ENCODE results near the gene ICA1L. TPM values are rescaled to one million over a fixed set of nuclear protein-coding genes. Genes with fewer than 3 reads are reported as not detected.

The ICA1L gene
- total RNA-seq, 1 experiment from 2014 or later, result 2.0 TPM

GRCh38 chr2:202758604-202759003, 113.0 kb downstream of the ICA1L start:
- Histone ChIP-seq H3K27me3 (replicated peaks) (no peaks in the 10 kb centered on the region), H3K9me3 (replicated peaks) (no peaks in the 10 kb centered on the region), H3K4me3 (no peak overlapping the region), H3K27ac (no peak overlapping the region), H3K4me1 (replicated peaks) (no peaks in the 10 kb centered on the region), H3K36me3 (no peaks in the 10 kb centered on the region)
- no peak for DNase-seq (ENCODE audit: low read depth in 1 of 2, low spot score in 2 of 2)

- Histone ChIP-seq H3K9me3 (replicated peaks) (no peaks in the 10 kb centered on the region), H3K4me1 (replicated peaks) (no peaks in the 10 kb centered on the region), H3K27ac (no peak overlapping the region), H3K4me3 (no peak overlapping the region), H3K27me3 (replicated peaks) (no peaks in the 10 kb centered on the region), H3K36me3 (no peaks in the 10 kb centered on the region)
- no peak for DNase-seq (ENCODE audit: low read depth in 1 of 2, low spot score in 2 of 2)
Observed at GRCh38 chr2:202758128-202758527, 113.4 kb downstream of the ICA1L start.

GRCh38 chr2:202757339-202757738, 114.2 kb downstream of the ICA1L start:
- Histone ChIP-seq H3K4me3 (no peak overlapping the region), H3K36me3 (no peaks in the 10 kb centered on the region), H3K27me3 (replicated peaks) (no peaks in the 10 kb centered on the region), H3K27ac (no peak overlapping the region), H3K4me1 (replicated peaks) (no peaks in the 10 kb centered on the region), H3K9me3 (replicated peaks) (no peaks in the 10 kb centered on the region)
- no peak for DNase-seq (ENCODE audit: low read depth in 1 of 2, low spot score in 2 of 2)

- Histone ChIP-seq H3K9me3 (replicated peaks) (no peaks in the 10 kb centered on the region), H3K4me3 (no peak overlapping the region), H3K27ac (no peak overlapping the region), H3K36me3 (no peaks in the 10 kb centered on the region), H3K27me3 (replicated peaks) (no peaks in the 10 kb centered on the region), H3K4me1 (replicated peaks) (no peaks in the 10 kb centered on the region)
- no peak for DNase-seq (ENCODE audit: low read depth in 1 of 2, low spot score in 2 of 2)
Observed at GRCh38 chr2:202756598-202756997, 115.0 kb downstream of the ICA1L start.

GRCh38 chr2:202754936-202755335, 116.6 kb downstream of the ICA1L start:
- DNase-seq (ENCODE audit: low read depth in 1 of 2, low spot score in 2 of 2), result no peak
- no peaks in the 10 kb centered on the region for H3K36me3 ChIP-seq
- no peaks in the 10 kb centered on the region for H3K4me1 ChIP-seq (replicated peaks)
- H3K27me3 ChIP-seq (replicated peaks), result no peaks in the 10 kb centered on the region
- H3K4me3 ChIP-seq, result no peak overlapping the region
- no peak overlapping the region for H3K27ac ChIP-seq
- no peaks in the 10 kb centered on the region for H3K9me3 ChIP-seq (replicated peaks)

- no peak for DNase-seq (ENCODE audit: low read depth in 1 of 2, low spot score in 2 of 2)
- Histone ChIP-seq H3K9me3 (replicated peaks) (no peaks in the 10 kb centered on the region), H3K4me1 (replicated peaks) (no peaks in the 10 kb centered on the region), H3K4me3 (no peak overlapping the region), H3K27ac (no peak overlapping the region), H3K27me3 (replicated peaks) (no peaks in the 10 kb centered on the region), H3K36me3 (no peaks in the 10 kb centered on the region)
Observed at GRCh38 chr2:202752071-202752470, 119.5 kb downstream of the ICA1L start.

- H3K27me3 ChIP-seq (replicated peaks), result no peaks in the 10 kb centered on the region
- H3K27ac ChIP-seq, result no peak overlapping the region
- H3K9me3 ChIP-seq (replicated peaks), result no peaks in the 10 kb centered on the region
- no peaks in the 10 kb centered on the region for H3K36me3 ChIP-seq
- no peaks in the 10 kb centered on the region for H3K4me1 ChIP-seq (replicated peaks)
- no peak for DNase-seq (ENCODE audit: low read depth in 1 of 2, low spot score in 2 of 2)
- no peak overlapping the region for H3K4me3 ChIP-seq
Observed at GRCh38 chr2:202750763-202751427, 120.7 kb downstream of the ICA1L start.

- no peaks in the 10 kb centered on the region for H3K4me1 ChIP-seq (replicated peaks)
- no peak overlapping the region for H3K27ac ChIP-seq
- no peak overlapping the region for H3K4me3 ChIP-seq
- DNase-seq (ENCODE audit: low read depth in 1 of 2, low spot score in 2 of 2), result no peak
- peaks cover 4% of the 10 kb centered on the region; the same call in 1 of the 2 replicates for H3K9me3 ChIP-seq (replicated peaks)
- no peaks in the 10 kb centered on the region for H3K27me3 ChIP-seq (replicated peaks)
- no peaks in the 10 kb centered on the region for H3K36me3 ChIP-seq
Observed at GRCh38 chr2:202749477-202749876, 122.1 kb downstream of the ICA1L start.

- H3K36me3 ChIP-seq, result no peaks in the 10 kb centered on the region
- peaks cover 7% of the 10 kb centered on the region; the same call in 1 of the 2 replicates for H3K9me3 ChIP-seq (replicated peaks)
- H3K4me3 ChIP-seq, result no peak overlapping the region
- DNase-seq (ENCODE audit: low read depth in 1 of 2, low spot score in 2 of 2), result no peak
- no peaks in the 10 kb centered on the region for H3K27me3 ChIP-seq (replicated peaks)
- H3K4me1 ChIP-seq (replicated peaks), result no peaks in the 10 kb centered on the region
- H3K27ac ChIP-seq, result no peak overlapping the region
Observed at GRCh38 chr2:202743613-202744012, 128.0 kb downstream of the ICA1L start.

- Histone ChIP-seq H3K27me3 (replicated peaks) (no peaks in the 10 kb centered on the region), H3K27ac (no peak overlapping the region), H3K36me3 (no peaks in the 10 kb centered on the region), H3K4me1 (replicated peaks) (no peaks in the 10 kb centered on the region), H3K4me3 (no peak overlapping the region), H3K9me3 (replicated peaks) (no peaks in the 10 kb centered on the region)
- DNase-seq (ENCODE audit: low read depth in 1 of 2, low spot score in 2 of 2), result no peak
Observed at GRCh38 chr2:202736826-202737225, 134.7 kb downstream of the ICA1L start.

- no peaks in the 10 kb centered on the region for H3K36me3 ChIP-seq
- no peak for DNase-seq (ENCODE audit: low read depth in 1 of 2, low spot score in 2 of 2)
Observed at GRCh38 chr2:202726070-202726469, 145.5 kb downstream of the ICA1L start.

GRCh38 chr2:202723746-202724145, 147.8 kb downstream of the ICA1L start:
- no peak for DNase-seq (ENCODE audit: low read depth in 1 of 2, low spot score in 2 of 2)
- H3K9me3 ChIP-seq (replicated peaks), result no peaks in the 10 kb centered on the region; the same call in 1 of the 2 replicates

More at GRCh38 chr2:202726070-202726469, 145.5 kb downstream of the ICA1L start:
- H3K4me1 ChIP-seq (replicated peaks), result no peaks in the 10 kb centered on the region
- H3K4me3 ChIP-seq, result no peak overlapping the region
- H3K9me3 ChIP-seq (replicated peaks), result no peaks in the 10 kb centered on the region; the same call in 1 of the 2 replicates
- no peak overlapping the region for H3K27ac ChIP-seq
- no peaks in the 10 kb centered on the region for H3K27me3 ChIP-seq (replicated peaks)

More at GRCh38 chr2:202723746-202724145, 147.8 kb downstream of the ICA1L start:
- no peak overlapping the region for H3K4me3 ChIP-seq
- H3K4me1 ChIP-seq (replicated peaks), result no peaks in the 10 kb centered on the region
- H3K27me3 ChIP-seq (replicated peaks), result no peaks in the 10 kb centered on the region; the same call in 1 of the 2 replicates
- no peak overlapping the region for H3K27ac ChIP-seq
- no peaks in the 10 kb centered on the region for H3K36me3 ChIP-seq

All from SJSA1 (cell line).